HG03103 (cell line): ENCODE data around the gene ATP10A.

Source experiments
- ATAC-seq: cut with Tn5 transposase; IDR thresholded peaks from one replicate; pipeline ENCODE4 v1.9.1; 2021; ENCODE audit warnings: low read depth; ENCODE audit not compliant: unreplicated experiment

The ATP10A gene

GRCh38 chr15:25635191-25635590, 227.9 kb downstream of the ATP10A start:
- ATAC-seq: no peak

- no peak for ATAC-seq
Measured at GRCh38 chr15:25633862-25634261, 229.3 kb downstream of the ATP10A start.

- no peak for ATAC-seq
Measured at GRCh38 chr15:25631971-25632370, 231.2 kb downstream of the ATP10A start.
